ENCODE measurements around the gene ULBP2.

GRCh38 chr6:149942461-149942829, 631 bp downstream of the ULBP2 start:
- TF ChIP-seq CTCF (conservative IDR thresholded peaks at IDR 0.05; ENCODE audit: low read length) (peak; percentile 36; the same call in 1 of the 2 replicates), EZH2phosphoT487 (IDR thresholded peaks at IDR 0.05; ENCODE audit: borderline replicate concordance, low read depth, low read length) (no peak)
